COLO829 (cell line): ENCODE results near the gene RAPGEF1.
"Not testable (repeated sequence)": the region's sequence is repeated elsewhere in the genome, so short reads cannot be mapped to it uniquely, and the experiment has no call there.

ENCODE experiments used
- DNase-seq: peaks from one replicate; pipeline ENCODE4 v3.0.0; 2012; ENCODE audit warnings: low spot score

The RAPGEF1 gene

DNA sequence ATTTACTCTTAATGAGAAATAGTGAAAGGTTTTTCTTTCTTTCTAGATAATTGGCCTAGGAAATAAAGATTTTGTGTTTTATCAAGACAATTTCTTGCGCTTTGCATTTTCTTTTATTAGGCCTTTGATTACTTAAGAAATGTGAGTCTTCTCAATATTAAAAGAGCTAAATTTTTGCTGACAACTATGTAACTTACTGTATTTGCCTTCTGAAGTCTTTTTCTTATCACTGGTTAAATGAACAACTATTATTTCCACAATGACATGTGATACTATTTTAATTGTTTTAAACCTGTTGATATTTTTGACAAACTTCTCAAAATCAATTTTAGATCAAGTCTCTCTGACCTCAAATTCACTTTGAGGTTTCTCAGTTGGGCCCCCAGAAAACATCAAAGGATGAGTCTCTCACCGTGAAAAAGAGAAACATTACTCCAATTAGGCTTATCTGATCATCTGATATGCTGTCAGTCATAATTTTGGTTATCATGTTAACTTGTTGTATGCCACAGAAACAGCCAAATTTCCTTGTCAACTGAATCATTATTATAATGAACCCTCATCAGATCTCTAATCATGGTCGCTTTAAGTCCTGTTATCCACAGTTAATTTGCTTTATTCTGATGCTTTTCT, 48.8 kb downstream of the RAPGEF1 start:
- DNase-seq = no peak

DNA sequence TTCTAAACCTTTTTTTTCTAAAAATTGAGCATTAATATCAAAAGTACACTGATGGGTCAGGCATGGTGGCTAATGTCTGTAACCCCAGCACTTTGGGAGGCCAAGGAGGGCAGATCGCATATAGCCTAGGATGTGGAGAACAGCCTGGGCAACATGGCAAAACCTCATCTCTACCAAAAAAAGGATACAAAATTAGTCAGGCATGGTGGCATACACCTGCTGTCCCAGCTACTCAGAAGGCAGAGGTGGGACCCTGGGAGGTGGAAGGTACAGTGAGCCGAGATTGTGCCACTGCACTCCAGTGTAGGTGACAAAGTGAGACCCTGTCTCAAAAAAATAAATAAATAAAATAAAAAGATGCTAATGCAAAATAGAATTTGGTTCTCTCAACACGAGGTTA, 49.4 kb downstream of the RAPGEF1 start:
- DNase-seq = no peak

DNA sequence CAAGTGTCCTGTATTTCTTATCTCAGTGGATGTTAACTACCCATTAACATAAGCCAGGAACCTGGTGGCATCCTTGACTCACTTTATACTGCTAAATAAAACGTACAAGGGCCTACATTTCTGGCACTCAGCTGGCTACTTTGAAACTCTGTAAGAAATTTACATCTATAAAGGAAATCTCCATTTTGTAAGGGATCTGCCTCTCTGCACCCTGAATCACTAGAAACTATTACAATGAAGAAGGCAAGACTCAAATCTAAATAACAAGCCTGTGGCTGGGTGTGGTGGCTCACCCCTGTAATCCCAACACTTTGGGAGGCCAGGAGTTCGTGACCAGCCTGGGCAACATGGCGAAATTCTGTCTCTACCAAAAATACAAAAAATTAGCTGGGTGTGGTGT, 51.5 kb downstream of the RAPGEF1 start:
- DNase-seq = no peak

DNA sequence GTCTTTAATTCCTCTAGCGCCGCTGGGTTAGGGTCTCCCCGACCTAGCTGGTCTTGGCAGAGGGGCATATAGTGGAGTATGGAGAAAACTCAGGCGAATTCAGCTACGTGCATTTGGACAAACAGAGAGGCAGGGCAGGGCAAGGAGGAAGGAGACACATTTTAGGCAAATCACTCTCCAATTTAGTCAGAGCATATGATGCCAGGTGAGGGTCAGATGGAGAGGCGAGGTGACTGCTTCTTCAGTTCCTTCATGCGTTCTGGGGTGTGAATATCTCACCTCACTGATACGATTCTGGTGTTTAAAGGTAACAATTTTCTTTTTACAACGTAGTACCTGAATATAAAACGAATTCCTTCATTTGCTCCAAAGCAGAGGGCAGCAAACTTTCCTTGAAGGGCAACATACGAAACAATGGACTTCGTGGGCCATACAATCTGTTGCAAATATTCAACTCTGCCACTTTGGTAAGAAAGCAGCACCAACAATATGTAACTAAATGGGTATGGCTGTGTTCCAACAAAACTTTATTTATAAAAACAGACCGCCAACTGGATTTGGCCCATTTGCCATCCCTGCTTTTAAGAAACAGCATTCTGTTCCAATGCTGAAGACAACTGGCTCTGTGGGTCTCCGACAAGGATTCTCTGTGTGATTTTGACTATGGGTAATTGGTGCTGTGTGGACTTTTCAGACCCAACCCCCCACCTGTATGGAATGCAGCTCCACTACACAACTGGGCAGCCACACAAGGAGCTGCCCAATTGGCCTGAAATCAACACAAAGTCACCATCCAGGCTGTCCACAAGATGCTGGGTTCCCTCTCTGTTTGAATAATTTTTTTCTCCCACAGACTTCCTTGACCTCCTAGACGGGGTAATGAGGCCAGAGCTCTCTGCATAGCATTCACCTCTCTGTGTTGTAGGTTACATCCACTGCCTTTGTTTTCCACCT, 53.8 kb downstream of the RAPGEF1 start:
- DNase-seq = no peak

DNA sequence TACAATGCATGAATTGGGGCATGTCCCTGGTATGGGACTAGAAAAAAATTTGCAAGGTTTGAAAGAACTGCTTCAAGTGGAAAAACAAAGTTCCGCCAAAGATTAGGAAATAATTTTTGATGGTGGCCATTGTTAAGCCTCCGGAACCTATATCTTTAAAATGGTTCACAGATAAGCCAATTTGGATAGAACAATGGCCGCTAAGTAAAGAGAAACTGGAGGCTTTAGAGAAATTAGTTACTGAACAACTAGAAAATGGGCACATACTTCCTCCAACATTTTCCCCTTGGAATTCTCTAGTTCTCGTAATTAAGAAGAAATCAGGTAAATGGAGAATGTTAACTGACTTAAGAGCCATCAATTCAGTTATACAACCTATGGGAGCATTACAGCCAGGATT, 56.8 kb downstream of the RAPGEF1 start:
- not testable (repeated sequence) for DNase-seq

DNA sequence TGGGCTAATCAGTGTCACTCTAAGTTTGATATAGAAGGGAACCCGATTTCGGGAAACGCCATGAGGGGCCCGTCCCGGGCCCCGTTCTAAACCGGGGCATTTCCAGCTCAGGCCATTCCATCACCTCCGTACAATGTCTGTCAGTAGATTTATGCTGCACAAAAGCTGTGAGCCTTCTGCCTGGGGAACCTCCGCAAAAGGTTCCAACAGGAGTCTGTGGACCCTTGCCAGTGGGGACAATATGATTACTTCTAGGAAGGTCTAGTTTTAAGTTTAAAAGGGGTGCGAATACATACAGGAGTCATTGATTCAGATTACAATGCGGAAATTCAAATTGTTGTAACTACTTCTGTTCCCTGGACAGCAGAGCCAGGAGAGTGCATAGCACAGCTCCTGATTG, 57.6 kb downstream of the RAPGEF1 start:
- DNase-seq = no peak

DNA sequence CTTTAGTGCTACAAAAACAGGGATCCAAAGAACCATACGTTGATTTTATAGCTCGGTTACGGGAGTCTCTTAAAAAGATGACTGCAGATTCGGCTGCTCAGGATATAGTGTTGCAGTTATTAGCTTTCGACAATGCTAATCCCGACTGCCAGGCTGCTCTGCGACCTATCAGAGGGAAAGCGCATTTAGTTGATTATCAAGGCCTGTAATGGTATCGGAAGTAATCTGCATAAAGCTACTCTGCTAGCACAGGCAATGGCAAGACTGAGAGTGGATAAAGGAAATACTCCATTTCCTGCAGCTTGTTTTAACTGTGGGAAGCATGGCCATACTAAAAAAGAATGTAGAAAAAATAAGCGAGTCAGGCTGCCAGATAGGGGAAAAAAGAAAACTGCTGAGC, 58.0 kb downstream of the RAPGEF1 start:
- DNase-seq = not testable (repeated sequence)

DNA sequence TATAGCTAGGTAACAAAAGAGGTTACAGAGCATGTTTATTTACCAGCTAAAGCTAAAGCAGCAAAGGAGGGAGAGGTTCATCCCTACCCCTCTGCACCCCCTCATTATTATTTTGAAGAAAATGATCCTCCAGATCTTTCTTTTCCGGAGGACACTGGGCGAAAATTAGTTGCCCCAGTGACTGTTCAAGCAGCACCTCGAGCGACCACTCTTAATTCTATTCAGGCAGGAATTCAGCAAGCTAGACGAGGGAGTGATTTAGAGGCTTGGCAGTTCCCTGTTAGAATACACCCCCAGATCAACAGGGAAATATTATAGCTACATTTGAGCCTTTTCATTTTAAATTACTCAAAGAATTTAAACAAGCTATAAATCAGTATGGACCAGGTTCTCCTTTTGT, 58.8 kb downstream of the RAPGEF1 start:
- not testable (repeated sequence) for DNase-seq

DNA sequence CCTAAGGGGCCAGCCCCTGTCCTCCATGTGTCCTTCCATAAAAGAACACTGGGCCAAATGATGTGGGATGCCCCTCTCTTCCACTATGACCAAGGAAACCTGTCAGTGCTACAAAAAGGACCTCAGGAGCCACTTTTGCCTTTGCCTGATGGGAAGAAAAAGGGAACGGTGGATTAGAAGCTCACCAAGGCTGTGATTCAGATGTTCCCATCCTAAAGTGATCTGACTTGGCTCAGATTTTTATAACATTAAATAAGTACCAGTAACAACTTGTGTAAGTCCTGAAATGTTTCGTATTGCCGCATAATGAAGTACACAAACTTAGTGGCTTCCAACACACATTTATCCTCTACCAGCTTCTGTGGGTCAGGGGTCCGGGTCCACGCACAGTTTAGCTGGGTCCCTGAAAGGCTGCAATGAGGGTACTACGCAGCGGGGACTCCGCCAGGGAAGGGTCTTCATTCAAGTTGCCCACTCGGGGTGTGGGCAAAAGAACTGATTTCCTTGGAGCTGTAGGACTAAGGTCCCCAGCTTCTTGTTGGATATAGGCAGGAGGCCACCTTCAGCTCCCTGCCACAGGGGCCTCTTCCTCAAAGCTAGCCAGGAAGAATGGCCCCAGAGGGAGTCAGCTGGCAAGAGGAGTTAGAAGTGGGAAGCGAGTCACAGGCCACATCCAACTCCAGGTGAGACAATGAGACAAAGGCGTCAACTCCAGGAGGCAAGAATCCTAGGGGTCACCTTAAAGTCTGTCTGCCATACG, 60.4 kb downstream of the RAPGEF1 start:
- DNase-seq = no peak

DNA sequence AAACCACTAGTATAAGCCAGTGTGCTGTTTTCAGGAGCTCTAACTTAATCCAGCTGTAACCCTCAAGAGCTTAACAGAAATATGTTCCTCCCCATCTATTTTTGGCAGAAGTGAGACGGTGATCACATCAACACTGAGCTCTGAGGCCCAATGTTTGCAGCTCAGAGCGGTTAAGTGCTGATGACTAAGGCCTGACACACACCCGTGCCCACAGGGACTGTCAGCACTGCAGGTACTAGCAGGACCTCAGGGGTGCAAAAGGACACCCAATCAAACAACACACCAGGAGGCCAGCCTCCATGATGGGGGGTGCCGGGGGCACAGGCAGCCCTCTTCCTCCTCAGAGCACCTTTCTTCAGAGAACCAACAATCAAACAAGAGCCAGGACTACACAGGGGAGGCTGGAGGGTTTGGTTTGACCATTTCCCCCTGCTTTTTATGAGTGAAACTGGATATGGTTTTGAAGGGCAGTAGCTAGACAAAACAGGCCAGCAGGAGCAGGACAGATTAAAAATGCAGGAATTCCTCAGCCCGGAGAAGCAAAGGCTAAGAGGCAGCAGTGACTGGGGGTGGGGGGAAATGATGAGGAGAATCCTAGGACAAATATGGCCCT, 61.3 kb downstream of the RAPGEF1 start:
- peak; percentile 87 for DNase-seq

DNA sequence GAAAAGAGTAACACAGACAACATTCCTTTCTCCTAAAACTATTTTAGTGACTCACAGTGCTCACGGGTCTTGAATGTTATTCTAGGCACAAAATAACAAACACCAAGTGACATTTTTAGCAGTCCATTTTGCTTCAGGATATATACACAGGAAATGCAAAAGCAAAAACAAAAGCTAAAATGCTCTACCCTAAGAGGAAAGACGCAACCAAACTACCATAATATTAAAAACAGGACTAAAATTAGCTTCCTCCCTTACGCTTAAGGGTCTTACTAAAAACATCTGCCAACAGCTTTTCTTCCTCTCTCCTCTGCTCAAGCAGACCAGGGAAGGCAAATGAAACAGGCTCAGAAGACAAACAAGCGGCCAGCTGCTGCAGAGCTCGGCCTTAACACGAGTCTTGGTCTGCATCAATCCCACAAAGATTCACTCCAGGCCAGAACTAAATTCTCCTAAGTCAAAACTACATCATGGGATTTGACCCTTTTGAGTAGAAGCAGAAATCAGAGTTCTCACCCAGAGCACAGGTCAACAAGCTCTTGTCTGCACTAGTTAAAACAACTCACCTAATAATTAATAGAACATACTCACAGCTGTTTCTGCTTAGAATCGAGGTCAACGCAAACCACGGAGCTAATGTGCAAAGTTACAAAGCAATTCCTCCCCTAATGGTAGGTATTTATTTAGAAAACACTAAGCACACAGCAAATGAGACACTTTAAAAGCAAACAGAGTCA, 62.3 kb downstream of the RAPGEF1 start:
- DNase-seq = peak; percentile 68

DNA sequence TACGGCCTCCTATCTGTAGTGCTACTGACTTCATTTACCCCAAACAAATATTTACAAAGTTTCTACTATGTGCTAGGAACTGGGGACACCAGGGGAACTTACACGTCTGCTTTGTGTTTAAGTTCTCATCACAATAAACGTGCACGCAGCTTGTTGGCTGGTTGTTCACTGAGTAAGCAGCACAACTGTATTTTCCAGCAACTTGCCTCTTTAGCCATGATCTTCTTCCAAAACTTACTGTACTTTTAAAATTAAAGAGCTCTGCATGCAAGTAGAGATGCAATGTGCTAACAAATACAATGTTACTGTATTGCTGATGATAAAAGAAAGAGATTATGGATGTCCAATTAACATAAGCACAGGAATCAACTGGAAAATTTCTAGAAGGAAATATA, 62.8 kb downstream of the RAPGEF1 start:
- no peak for DNase-seq

DNA sequence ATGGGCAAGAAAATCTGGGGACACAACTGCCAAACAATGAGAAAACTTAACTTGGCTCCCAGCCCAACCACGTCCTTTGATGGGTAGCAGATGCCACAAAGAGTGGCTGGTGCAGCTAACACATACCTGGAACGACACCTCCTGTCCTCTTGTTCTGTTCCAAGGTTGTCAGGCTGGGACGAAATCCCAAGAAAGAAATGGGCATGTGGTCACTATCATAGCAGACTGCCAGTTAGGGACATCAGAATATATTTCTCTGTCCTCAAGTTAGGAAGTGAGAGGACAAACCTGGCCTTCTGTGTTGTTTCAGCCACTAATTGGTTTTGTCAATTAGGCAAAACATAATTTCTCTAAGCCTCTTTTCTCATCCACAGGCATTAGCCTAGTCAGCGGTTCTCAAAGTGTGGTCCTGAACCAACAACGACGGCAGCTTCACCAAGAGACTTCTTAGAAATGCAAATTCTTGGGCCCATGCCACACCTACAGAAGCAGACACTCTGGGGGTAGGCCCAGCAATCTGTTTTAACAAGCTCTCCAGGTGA, 63.4 kb downstream of the RAPGEF1 start:
- no peak for DNase-seq

DNA sequence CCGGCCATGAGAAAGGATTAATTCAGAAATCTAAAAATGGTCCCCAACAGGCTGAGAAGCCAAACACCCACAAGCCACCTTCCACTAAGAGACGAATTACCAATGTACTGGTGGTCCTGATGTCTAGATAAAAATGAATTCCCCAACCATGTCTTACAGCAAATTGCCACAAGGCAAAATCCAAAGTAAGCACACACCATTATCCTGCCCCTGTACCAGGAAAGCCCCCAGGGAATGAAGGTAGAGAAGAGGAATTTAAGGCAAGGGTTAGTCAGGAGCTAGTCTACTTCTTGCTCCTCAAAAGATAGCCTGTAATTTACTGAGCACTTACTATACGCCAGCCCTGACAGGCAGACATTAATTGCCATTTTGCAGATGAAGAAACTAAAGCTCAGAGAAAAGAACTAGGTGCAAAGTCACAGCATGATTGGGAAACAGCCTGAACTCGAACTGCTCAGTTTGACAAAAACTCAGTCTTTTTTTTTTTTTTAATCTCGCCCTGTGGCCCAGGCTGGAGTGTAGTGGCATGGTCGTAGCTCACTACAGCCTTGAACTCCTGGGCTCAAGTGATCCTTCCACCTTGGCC, 64.3 kb downstream of the RAPGEF1 start:
- no peak for DNase-seq

DNA sequence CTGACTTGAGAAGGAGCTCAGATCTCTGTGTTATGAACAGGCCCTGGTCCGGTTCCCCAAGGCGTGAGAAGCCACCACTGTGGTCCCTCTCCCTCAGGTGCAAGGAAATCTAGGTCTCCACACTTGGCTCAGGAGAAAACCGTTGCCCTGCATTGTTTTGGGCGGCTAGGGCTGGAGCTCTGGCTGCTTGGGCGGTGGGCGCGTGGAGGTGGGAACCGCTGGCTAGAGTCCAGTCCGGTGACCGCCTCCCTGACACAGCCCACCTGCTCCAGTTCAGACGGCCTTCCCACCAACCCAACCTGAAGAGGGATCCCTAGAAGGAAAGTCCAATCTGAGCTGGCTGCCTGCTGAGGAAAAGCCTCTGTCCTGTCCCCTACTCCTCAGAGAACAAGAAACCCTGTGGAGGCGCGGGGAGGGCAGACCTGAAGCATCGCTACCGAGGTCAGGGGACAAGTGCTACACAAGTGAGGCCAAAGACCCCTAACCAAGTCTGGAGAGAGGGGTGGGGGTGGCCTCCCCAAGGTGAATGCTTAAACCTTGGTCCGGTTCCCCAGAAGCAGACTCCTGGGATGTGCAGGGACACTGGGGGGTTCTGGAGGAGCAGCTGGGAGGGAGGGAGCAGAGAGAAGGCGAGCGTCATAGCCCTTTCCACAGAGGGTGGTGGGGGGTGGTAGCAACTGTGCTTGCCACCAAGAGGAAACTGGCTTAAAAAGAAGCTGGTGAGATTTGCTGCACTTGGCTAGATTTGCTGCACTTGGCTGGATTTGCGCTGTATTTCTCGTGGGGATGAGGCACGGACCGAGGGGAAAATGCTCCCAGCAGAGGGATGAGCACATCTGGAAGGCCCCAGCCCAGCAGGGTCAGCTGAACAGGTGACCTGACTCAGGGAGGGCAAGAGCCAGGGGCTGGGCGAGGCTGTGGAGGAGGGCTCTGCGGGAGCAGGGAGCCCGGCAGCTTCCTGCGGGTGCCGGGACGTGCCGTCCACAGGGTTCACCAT, 65.2 kb downstream of the RAPGEF1 start:
- DNase-seq = no peak

DNA sequence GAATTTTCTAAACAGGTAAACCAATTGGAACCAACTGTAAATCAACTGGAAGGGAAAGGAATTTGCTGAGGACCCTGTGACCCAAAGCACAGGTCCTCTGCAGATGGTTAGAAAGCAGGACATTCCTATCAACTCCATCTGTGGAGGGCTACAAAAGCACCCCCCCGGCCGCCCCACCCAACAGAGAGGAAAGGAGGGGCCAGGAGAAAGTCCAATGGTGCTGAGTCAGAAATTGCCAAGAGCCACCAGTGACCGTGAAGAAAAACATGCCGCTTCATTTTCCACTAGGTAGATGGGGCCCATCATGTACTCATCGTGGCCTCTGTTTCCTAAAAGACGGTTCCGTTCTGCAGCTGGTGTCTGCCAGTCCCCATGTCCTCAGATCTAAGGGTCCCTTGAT, 66.3 kb downstream of the RAPGEF1 start:
- no peak for DNase-seq

DNA sequence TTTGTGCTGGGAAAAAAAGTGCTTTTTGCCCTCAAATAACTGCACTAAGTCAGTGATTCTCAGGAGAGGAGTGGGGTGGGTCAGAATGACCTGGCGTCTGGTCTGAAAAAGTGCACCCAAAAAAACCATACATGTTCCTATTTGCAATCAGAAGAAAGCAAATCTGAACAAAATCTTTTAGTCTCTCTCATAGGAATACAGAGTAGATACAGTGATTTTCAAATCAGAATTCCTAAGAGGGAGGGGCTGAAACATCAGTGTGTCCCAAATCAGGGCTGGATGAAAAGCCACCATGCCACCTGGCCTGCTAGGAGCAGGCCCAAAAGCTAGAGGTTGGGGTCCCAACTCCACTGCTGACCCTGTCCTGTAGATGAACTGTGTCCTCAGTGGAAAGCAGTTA, 66.8 kb downstream of the RAPGEF1 start:
- DNase-seq = no peak

DNA sequence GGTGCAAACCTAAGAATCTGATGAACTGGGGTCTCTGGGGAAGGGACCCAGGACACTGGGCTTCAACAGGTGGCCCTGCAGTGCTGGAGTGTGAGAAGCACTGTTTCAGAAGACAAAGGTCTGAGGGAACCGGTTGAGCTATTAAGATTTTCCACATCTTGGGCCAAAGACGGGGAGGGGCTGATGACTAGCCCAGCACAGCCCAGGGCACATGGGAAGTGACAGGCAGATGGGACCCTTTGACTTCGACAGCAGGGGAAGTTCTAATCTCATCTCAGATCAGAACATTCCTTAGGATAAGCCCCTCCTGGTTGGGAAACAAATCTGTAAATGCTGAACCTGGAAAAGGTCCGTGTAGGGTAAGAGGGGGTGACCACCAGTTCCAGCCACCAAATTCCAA, 67.4 kb downstream of the RAPGEF1 start:
- DNase-seq = no peak

DNA sequence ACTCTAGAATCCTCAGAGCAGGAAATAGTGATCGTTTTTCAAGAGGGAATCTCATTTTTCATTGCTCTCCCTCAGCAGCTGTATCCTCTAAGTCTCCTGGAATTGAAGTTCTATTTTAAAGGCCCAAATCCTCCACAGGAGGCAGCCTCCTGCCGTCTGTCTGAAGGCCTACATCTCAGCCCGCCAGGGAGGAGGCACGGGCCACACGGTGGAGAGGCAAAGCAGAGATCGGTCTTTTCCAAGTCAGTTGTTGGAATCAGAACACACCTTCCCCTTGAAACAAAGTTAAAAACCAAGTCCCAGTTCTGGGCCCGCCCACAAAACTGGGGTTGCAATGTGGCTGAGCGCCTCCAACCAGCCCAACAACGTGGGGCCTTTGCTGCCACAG, 68.7 kb downstream of the RAPGEF1 start:
- DNase-seq = no peak
